ENCODE data around the gene GADD45G. TPM values are rescaled to one million over a fixed set of nuclear protein-coding genes. Genes with fewer than 3 reads are reported as not detected.

Gene GADD45G
- polyA plus RNA-seq, 3 donors = 1.1 to 9.0 (median 1.3) TPM

DNA sequence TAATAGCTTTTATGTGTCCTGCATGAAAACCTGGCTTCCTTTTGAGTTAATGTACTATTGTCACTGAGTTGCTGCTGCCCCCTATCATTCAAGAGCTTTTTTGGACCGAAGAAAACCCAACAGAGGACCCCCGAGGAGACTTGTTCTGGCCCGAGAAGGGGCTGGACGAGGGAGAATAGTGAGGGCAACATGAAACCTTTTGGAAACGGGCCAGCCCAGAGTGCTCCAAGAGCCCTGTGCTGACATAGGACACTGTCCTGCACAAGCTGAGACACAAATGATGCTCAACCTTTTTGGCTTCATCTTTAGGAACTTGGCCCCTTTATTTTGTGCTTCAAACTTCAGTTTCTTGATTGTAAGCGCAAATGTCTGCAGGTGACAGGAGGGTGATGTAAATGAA, 4.0 kb upstream of the GADD45G start:
- no peak for DNase-seq
- intact Hi-C loops (cut with micrococcal nuclease) = loop anchor here (5.0 to 10.0 kb wide), 3 partner anchors 61 to 1264 kb away; no protein-coding TSS in a partner anchor
- Histone ChIP-seq H3K79me2 (ENCODE audit: insufficient read depth, low read length) (no peaks in the 10 kb centered on the region), H3K4me2 (replicated peaks; ENCODE audit: extremely low read depth, low read length, poor library complexity, severe bottlenecking) (no peak overlapping the region), H3K27ac (ENCODE audit: low read depth in 1 of 2, low read length in 2 of 2) (no peak overlapping the region), H3K4me1 (ENCODE audit: control insufficient read depth in 1 of 2, insufficient read depth in 2 of 2, low read length in 2 of 2) (peaks cover 31 to 32% of the 10 kb centered on the region in 2 donors), H3K27me3 (ENCODE audit: control insufficient read depth in 2 of 2, insufficient read depth in 2 of 2, low read length in 2 of 2) (peaks cover 6 to 15% of the 10 kb centered on the region in 2 donors), H3K9ac (ENCODE audit: insufficient read depth, low read length, poor library complexity, severe bottlenecking) (no peak overlapping the region), H4K20me1 (ENCODE audit: insufficient read depth, low read length) (no peaks in the 10 kb centered on the region), H3K9me3 (replicated peaks in 1 of 2; ENCODE audit: control insufficient read depth in 1 of 2, insufficient read depth in 1 of 2, low read length in 2 of 2) (no peaks in the 10 kb centered on the region), H2AFZ (ENCODE audit: insufficient read depth, low read depth, low read length, poor library complexity, severe bottlenecking) (no peak overlapping the region), H3K4me3 (replicated peaks in 1 of 3; ENCODE audit: low read depth in 2 of 3, low read length in 3 of 3) (no peak overlapping the region), H3K36me3 (replicated peaks in 1 of 2; ENCODE audit: control insufficient read depth in 1 of 2, insufficient read depth in 2 of 2, low read length in 2 of 2) (no peaks in the 10 kb centered on the region)
- Mint-ChIP-seq H3K27ac (peak overlapping the region in 1 of 7 donors; percentile 26), H3K4me3 (no peak overlapping the region), H3K9me3 (peaks cover 0 to 6% (median 0%) of the 10 kb centered on the region in 7 donors), H3K27me3 (ENCODE audit: low read depth in 3 of 3) (peaks cover 13 to 31% (median 21%) of the 10 kb centered on the region in 3 donors), H3K4me1 (peaks cover 22% of the 10 kb centered on the region), H3K36me3 (no peaks in the 10 kb centered on the region)
- WGBS (ENCODE audit: insufficient coverage) = 87% methylated on average over 3 of the region's 6 CpGs
- TF ChIP-seq, protein P1, sequence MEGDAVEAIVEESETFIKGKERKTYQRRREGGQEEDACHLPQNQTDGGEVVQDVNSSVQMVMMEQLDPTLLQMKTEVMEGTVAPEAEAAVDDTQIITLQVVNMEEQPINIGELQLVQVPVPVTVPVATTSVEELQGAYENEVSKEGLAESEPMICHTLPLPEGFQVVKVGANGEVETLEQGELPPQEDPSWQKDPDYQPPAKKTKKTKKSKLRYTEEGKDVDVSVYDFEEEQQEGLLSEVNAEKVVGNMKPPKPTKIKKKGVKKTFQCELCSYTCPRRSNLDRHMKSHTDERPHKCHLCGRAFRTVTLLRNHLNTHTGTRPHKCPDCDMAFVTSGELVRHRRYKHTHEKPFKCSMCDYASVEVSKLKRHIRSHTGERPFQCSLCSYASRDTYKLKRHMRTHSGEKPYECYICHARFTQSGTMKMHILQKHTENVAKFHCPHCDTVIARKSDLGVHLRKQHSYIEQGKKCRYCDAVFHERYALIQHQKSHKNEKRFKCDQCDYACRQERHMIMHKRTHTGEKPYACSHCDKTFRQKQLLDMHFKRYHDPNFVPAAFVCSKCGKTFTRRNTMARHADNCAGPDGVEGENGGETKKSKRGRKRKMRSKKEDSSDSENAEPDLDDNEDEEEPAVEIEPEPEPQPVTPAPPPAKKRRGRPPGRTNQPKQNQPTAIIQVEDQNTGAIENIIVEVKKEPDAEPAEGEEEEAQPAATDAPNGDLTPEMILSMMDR (IDR thresholded peaks at IDR 0.05) = no peak

DNA sequence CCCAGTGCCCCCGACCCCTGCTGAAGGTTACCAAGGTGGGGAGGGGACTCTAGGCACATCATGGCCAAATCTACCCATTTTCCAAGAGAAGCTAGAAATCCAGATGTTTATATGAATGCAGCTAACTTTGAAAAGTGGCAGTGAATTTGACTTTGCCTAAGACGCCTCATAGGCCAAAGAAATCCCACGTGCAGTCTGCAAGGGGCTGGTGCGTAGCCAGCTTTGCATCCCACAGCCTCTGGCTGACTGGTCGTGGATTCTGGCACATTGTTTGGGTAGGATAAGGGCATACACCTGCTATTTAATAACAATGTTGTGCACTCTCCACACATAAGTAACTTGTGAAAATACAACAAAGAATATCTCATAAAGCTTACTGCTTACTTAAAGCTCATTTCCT, 3.5 kb upstream of the GADD45G start:
- Mint-ChIP-seq H3K27me3 (ENCODE audit: low read depth in 3 of 3) (peaks cover 13 to 35% (median 21%) of the 10 kb centered on the region in 3 donors), H3K4me1 (peaks cover 24% of the 10 kb centered on the region), H3K36me3 (no peaks in the 10 kb centered on the region), H3K9me3 (peaks cover 0 to 6% (median 0%) of the 10 kb centered on the region in 7 donors), H3K4me3 (no peak overlapping the region), H3K27ac (no peak overlapping the region)
- Histone ChIP-seq H3K9ac (ENCODE audit: insufficient read depth, low read length, poor library complexity, severe bottlenecking) (no peak overlapping the region), H3K79me2 (ENCODE audit: insufficient read depth, low read length) (no peaks in the 10 kb centered on the region), H3K4me2 (replicated peaks; ENCODE audit: extremely low read depth, low read length, poor library complexity, severe bottlenecking) (no peak overlapping the region), H4K20me1 (ENCODE audit: insufficient read depth, low read length) (no peaks in the 10 kb centered on the region), H3K9me3 (replicated peaks in 1 of 2; ENCODE audit: control insufficient read depth in 1 of 2, insufficient read depth in 1 of 2, low read length in 2 of 2) (no peaks in the 10 kb centered on the region), H3K27me3 (ENCODE audit: control insufficient read depth in 2 of 2, insufficient read depth in 2 of 2, low read length in 2 of 2) (peaks cover 6 to 15% of the 10 kb centered on the region in 2 donors), H3K4me3 (replicated peaks in 1 of 3; ENCODE audit: low read depth in 2 of 3, low read length in 3 of 3) (no peak overlapping the region), H2AFZ (ENCODE audit: insufficient read depth, low read depth, low read length, poor library complexity, severe bottlenecking) (no peak overlapping the region), H3K27ac (ENCODE audit: low read depth in 1 of 2, low read length in 2 of 2) (no peak overlapping the region), H3K36me3 (replicated peaks in 1 of 2; ENCODE audit: control insufficient read depth in 1 of 2, insufficient read depth in 2 of 2, low read length in 2 of 2) (no peaks in the 10 kb centered on the region), H3K4me1 (ENCODE audit: control insufficient read depth in 1 of 2, insufficient read depth in 2 of 2, low read length in 2 of 2) (peaks cover 34 to 36% of the 10 kb centered on the region in 2 donors)
- intact Hi-C loops (cut with micrococcal nuclease) = loop anchor here (5.0 to 10.0 kb wide), 3 partner anchors 61 to 1263 kb away; no protein-coding TSS in a partner anchor
- DNase-seq = no peak
- 85% methylated on average over 2 of the region's 5 CpGs for WGBS (ENCODE audit: insufficient coverage)
- TF ChIP-seq, protein P1 (IDR thresholded peaks at IDR 0.05) = no peak
